Mesenchymal stem cell (in vitro differentiated cells and primary cell): ENCODE results near the gene ELMO1.

Source experiments
- DNase-seq: peaks from one replicate; pipeline ENCODE4 v3.0.0-alpha.2; 2013
- H2AFZ ChIP-seq: one replicate; pipeline ENCODE4 v1.6.1; 2013; ENCODE audit warnings: low read depth, mild to moderate bottlenecking, control low read depth, inconsistent platforms, low read length, moderate library complexity
- H2AK5ac ChIP-seq: 2 replicates; pipeline ENCODE4 v1.6.1; 2013; ENCODE audit warnings: low read length, moderate library complexity, mild to moderate bottlenecking, inconsistent platforms; ENCODE audit not compliant: severe bottlenecking
- H2BK120ac ChIP-seq: one replicate; pipeline ENCODE4 v1.6.1; 2013; ENCODE audit warnings: low read depth, mild to moderate bottlenecking, inconsistent platforms, low read length, moderate library complexity
- H2BK12ac ChIP-seq, 2 experiments: one replicate each; pipeline ENCODE4 v1.6.1; 2013; ENCODE audit warnings: inconsistent platforms in 2 of 2, low read length in 2 of 2, mild to moderate bottlenecking in 2 of 2, moderate library complexity in 2 of 2, control low read depth in 1 of 2
- H2BK15ac ChIP-seq: one replicate; pipeline ENCODE4 v1.6.1; 2013; ENCODE audit warnings: mild to moderate bottlenecking, low read depth, inconsistent platforms; ENCODE audit not compliant: poor library complexity, severe bottlenecking
- H2BK5ac ChIP-seq: 2 replicates; pipeline ENCODE4 v1.6.1; 2013; ENCODE audit warnings: low read depth, mild to moderate bottlenecking, low read length, control low read depth, inconsistent platforms; ENCODE audit not compliant: poor library complexity, severe bottlenecking
- H3K14ac ChIP-seq, 2 experiments: one replicate each; pipeline ENCODE4 v1.6.1; 2013; ENCODE audit warnings: inconsistent platforms in 2 of 2, low read length in 2 of 2, control low read depth in 1 of 2, mild to moderate bottlenecking in 1 of 2, moderate library complexity in 1 of 2
- H3K18ac ChIP-seq, 2 experiments: one replicate each; pipeline ENCODE4 v1.6.1; 2013; ENCODE audit warnings: inconsistent platforms in 2 of 2, low read length in 2 of 2, control low read depth in 1 of 2, low read depth in 1 of 2, mild to moderate bottlenecking in 1 of 2
- H3K23ac ChIP-seq, 2 experiments: one replicate each; pipeline ENCODE4 v1.6.1; 2013; ENCODE audit warnings: inconsistent platforms in 2 of 2, low read length in 2 of 2, mild to moderate bottlenecking in 2 of 2, moderate library complexity in 2 of 2, control low read depth in 1 of 2
- H3K27ac ChIP-seq: 2 replicates; pipeline ENCODE4 v1.5.1; 2013; ENCODE audit warnings: mild to moderate bottlenecking, moderate library complexity, low read length, control low read depth, inconsistent platforms; ENCODE audit not compliant: poor library complexity, severe bottlenecking
- H3K27me3 ChIP-seq, 2 experiments: 2 replicates each; pipeline versions ENCODE4 v1.6.1 to v1.7.0; 2013; ENCODE audit warnings: low read length in 2 of 2, mild to moderate bottlenecking in 2 of 2, moderate library complexity in 2 of 2, control low read depth in 1 of 2, inconsistent platforms in 1 of 2; ENCODE audit not compliant: control insufficient read depth in 1 of 2, insufficient read depth in 1 of 2
- H3K36me3 ChIP-seq, 2 experiments: 2 replicates each; pipeline versions ENCODE4 v1.6.1 to v1.7.0; 2013; ENCODE audit warnings: low read length in 2 of 2, control low read depth in 1 of 2, inconsistent platforms in 1 of 2, low read depth in 1 of 2, mild to moderate bottlenecking in 1 of 2; ENCODE audit not compliant: insufficient read depth in 2 of 2, control insufficient read depth in 1 of 2
- H3K4ac ChIP-seq, 2 experiments: one replicate each; pipeline ENCODE4 v1.6.1; 2013; ENCODE audit warnings: inconsistent platforms in 2 of 2, low read length in 2 of 2, mild to moderate bottlenecking in 2 of 2, moderate library complexity in 2 of 2, control low read depth in 1 of 2, low read depth in 1 of 2
- H3K4me1 ChIP-seq: 2 replicates; pipeline ENCODE4 v1.6.1; 2013; ENCODE audit warnings: low read depth, low read length, control low read depth; ENCODE audit not compliant: control insufficient read depth, insufficient read depth
- H3K4me2 ChIP-seq: 2 replicates; pipeline ENCODE4 v1.6.1; 2013; ENCODE audit warnings: low read length, mild to moderate bottlenecking, inconsistent platforms; ENCODE audit not compliant: poor library complexity, severe bottlenecking
- H3K4me3 ChIP-seq, 2 experiments: 2 replicates each; pipeline versions ENCODE4 v1.5.1 to v1.7.0; 2013; ENCODE audit warnings: low read length in 2 of 2, mild to moderate bottlenecking in 2 of 2, control low read depth in 1 of 2, low read depth in 1 of 2; ENCODE audit not compliant: insufficient read depth in 1 of 2
- H3K79me1 ChIP-seq: replicated peaks from 2 replicates; pipeline ENCODE4 v1.6.1; 2013; ENCODE audit warnings: mild to moderate bottlenecking, control low read depth, low read length, inconsistent platforms; ENCODE audit not compliant: poor library complexity, severe bottlenecking
- H3K9ac ChIP-seq: 2 replicates; pipeline ENCODE4 v1.7.0; 2013; ENCODE audit warnings: mild to moderate bottlenecking, low read length, moderate library complexity
- H3K9me3 ChIP-seq: 2 replicates; pipeline ENCODE4 v1.7.0; 2013; ENCODE audit warnings: mild to moderate bottlenecking, low read length; ENCODE audit not compliant: control insufficient read depth
- H4K8ac ChIP-seq: one replicate; pipeline ENCODE4 v1.6.1; 2013; ENCODE audit warnings: inconsistent platforms, mild to moderate bottlenecking, low read length, moderate library complexity
- H4K91ac ChIP-seq: one replicate; pipeline ENCODE4 v1.6.1; 2013; ENCODE audit warnings: mild to moderate bottlenecking, low read length, inconsistent platforms
- WGBS: methylation state at CpG from one replicate; pipeline ENCODE4 v1.1.7; 2013; ENCODE audit warnings: mixed read lengths; 5-methylcytosine and 5-hydroxymethylcytosine counted together

ELMO1 gene

DNA sequence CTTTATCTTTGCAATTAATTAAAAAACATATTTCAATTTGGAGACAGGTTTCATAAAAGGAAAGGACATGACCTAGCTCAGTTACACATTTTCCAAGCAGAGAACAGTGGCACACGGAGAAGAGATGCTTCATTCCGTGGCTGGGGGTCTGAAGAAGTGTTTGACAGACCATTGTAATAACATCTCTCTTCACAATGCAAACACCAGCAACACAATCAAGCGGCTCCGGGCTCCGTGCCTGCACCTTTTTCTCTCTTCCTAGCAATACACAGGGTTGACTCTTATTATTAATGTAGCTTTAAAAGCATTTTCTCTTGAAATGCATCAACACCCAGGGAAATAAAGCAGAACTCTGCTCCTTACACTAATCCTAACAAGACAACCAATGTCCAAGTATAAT is 463.3 kb downstream of the ELMO1 start:
- Histone ChIP-seq H2AFZ (no peak overlapping the region), H4K91ac (no peak overlapping the region), H2BK120ac (no peak overlapping the region), H2BK12ac (no peak overlapping the region), H3K4ac (no peak overlapping the region), H3K4me3 (no peak overlapping the region), H2BK15ac (no peak overlapping the region), H3K23ac (no peak overlapping the region), H3K79me1 (no peaks in the 10 kb centered on the region), H2AK5ac (no peak overlapping the region), H4K8ac (no peak overlapping the region), H3K27ac (no peak overlapping the region), H3K18ac (no peak overlapping the region), H3K36me3 (no peaks in the 10 kb centered on the region), H3K4me1 (peaks cover 5% of the 10 kb centered on the region), H3K14ac (no peak overlapping the region), H3K9me3 (no peaks in the 10 kb centered on the region), H3K9ac (no peak overlapping the region), H3K4me2 (no peak overlapping the region), H2BK5ac (no peak overlapping the region), H3K27me3 (peaks cover 10 to 33% of the 10 kb centered on the region in 2 experiments)
- WGBS: 76% methylated on average over 5 of the region's 5 CpGs
- no peak for DNase-seq

DNA sequence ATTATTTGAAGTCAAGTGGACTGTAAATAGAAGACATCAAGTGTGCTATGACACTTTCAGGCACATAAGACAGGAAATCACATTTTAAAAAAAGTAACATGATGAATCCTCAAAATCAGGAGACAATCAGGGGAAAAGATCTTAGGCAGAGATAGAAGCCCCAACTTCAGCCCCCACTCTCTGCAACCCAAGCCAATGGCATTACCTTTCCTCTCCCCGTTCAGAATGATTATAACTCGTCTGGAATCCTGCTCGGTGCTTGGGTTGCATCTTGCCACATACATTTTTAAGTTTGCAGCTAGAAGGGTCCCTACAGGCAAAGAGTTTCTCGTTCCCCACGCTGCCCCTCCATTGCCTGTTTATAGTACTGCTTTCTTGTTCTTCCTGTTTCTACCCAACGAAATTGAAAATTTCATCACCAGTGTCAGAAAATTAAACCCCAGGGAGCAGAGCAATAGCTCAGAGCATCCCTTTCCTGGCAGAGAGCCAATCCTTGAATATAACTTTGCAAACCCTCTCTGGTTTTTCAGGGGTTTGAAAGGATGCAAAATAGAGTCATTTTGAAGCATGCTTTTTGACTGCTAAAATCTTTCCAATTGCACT is 463.9 kb downstream of the ELMO1 start:
- Histone ChIP-seq H3K23ac (no peak overlapping the region), H3K4me1 (peaks cover 5% of the 10 kb centered on the region)
- 49% methylated on average over 6 of the region's 6 CpGs for WGBS

DNA sequence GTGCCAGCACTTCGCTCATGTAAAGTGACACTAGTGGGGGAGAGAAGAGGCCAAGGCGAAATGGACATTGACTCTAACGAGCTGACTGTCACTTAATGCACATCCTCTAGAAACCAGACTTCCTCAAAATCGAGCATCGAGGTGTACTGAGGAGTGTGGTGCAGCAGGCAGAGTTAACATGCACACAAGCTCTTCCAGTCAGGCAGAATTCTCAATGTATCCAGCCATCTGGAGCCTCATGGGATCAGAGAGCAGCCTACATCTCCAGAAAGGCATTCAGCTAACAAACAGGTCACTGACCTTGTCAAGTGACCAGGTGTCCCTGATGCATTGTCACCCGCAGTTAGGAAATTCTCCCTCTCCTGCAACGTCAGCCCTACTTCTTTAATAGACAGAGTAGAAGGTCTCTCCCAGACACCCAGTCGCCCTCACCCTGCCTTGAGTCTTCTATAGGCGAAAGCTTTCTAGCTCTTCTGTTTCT is 464.6 kb downstream of the ELMO1 start:
- Histone ChIP-seq H3K27me3 (peaks cover 10 to 33% of the 10 kb centered on the region in 2 experiments), H3K4me2 (no peak overlapping the region), H3K14ac (no peak overlapping the region), H3K18ac (no peak overlapping the region), H3K9ac (no peak overlapping the region), H4K91ac (no peak overlapping the region), H3K4me1 (peaks cover 5% of the 10 kb centered on the region), H3K27ac (no peak overlapping the region), H3K4ac (no peak overlapping the region), H2AFZ (no peak overlapping the region), H3K23ac (no peak overlapping the region), H2BK12ac (no peak overlapping the region), H2BK120ac (no peak overlapping the region), H2BK5ac (no peak overlapping the region), H2AK5ac (no peak overlapping the region), H3K79me1 (no peaks in the 10 kb centered on the region), H4K8ac (no peak overlapping the region), H3K36me3 (no peaks in the 10 kb centered on the region), H2BK15ac (no peak overlapping the region), H3K9me3 (no peaks in the 10 kb centered on the region), H3K4me3 (no peak overlapping the region)
- 66% methylated on average over 8 of the region's 9 CpGs for WGBS
- no peak for DNase-seq

More for the DNA sequence above, 463.9 kb downstream of the ELMO1 start:
- no peaks in the 10 kb centered on the region for H3K79me1 ChIP-seq
- no peak overlapping the region for H2AFZ ChIP-seq
- no peak overlapping the region for H2AK5ac ChIP-seq
- no peak overlapping the region for H3K18ac ChIP-seq
- H3K14ac ChIP-seq: no peak overlapping the region
- no peak overlapping the region for H3K4ac ChIP-seq
- H2BK5ac ChIP-seq: no peak overlapping the region
- H3K27ac ChIP-seq: no peak overlapping the region
- H4K91ac ChIP-seq: no peak overlapping the region
- no peak overlapping the region for H2BK12ac ChIP-seq
- no peak overlapping the region for H2BK120ac ChIP-seq
- no peak overlapping the region for H2BK15ac ChIP-seq
- H3K27me3 ChIP-seq: peaks cover 10 to 33% of the 10 kb centered on the region in 2 experiments
- no peak for DNase-seq
- no peak overlapping the region for H3K4me3 ChIP-seq
- H4K8ac ChIP-seq: no peak overlapping the region
- H3K4me2 ChIP-seq: no peak overlapping the region
- H3K36me3 ChIP-seq: no peaks in the 10 kb centered on the region
- H3K9ac ChIP-seq: no peak overlapping the region
- H3K9me3 ChIP-seq: no peaks in the 10 kb centered on the region

- 91% methylated on average over 3 of the region's 3 CpGs for WGBS
Observed at GRCh38 chr7:36982766-36983165, 465.9 kb downstream of the ELMO1 start.

More at GRCh38 chr7:36982766-36983165, 465.9 kb downstream of the ELMO1 start:
- Histone ChIP-seq H3K4me1 (peaks cover 5% of the 10 kb centered on the region), H3K27me3 (peaks cover 10 to 31% of the 10 kb centered on the region in 2 experiments), H2BK120ac (no peak overlapping the region), H3K27ac (no peak overlapping the region), H3K36me3 (no peaks in the 10 kb centered on the region), H3K18ac (peak overlapping the region in 1 of 2 experiments; percentile 43), H3K9ac (no peak overlapping the region), H3K9me3 (no peaks in the 10 kb centered on the region), H3K23ac (no peak overlapping the region), H3K4ac (no peak overlapping the region), H4K91ac (no peak overlapping the region), H2BK12ac (no peak overlapping the region), H3K4me3 (no peak overlapping the region), H2BK15ac (no peak overlapping the region), H2AFZ (no peak overlapping the region), H2AK5ac (no peak overlapping the region), H4K8ac (peak overlapping the region; percentile 57), H3K14ac (no peak overlapping the region), H3K4me2 (no peak overlapping the region), H3K79me1 (no peaks in the 10 kb centered on the region), H2BK5ac (no peak overlapping the region)
- no peak for DNase-seq
